Measurements from ENCODE around the gene MARCHF6. TPM values are rescaled to one million over a fixed set of nuclear protein-coding genes. Genes with fewer than 3 reads are reported as not detected.
A peak's percentile ranks its signal among the peaks of the same experiment; 100 is the strongest.
"Not testable (repeated sequence)": the region's sequence is repeated elsewhere in the genome, so short reads cannot be mapped to it uniquely, and the experiment has no call there.

The MARCHF6 gene
- total RNA-seq, 1 donor, result 69.5 TPM

GRCh38 chr5:10307206-10308148 is 46.0 kb upstream of the MARCHF6 start, which contains the start of gene CMBL:
TSS of gene CMBL (minus strand) at chr5:10307902. CDS start at chr5:10290762, 17,140 bp downstream.
- peak within 1 kb of the TSS; percentile 68 for H3K4me3 ChIP-seq (ENCODE audit: low read depth, low read length)
- no peak for TF ChIP-seq CTCF (IDR thresholded peaks at IDR 0.05; ENCODE audit: insufficient read depth, low read depth, low read length)
- DNase-seq (ENCODE audit: low read depth), result peak; percentile 50

GRCh38 chr5:10308844-10309243 is 44.7 kb upstream of the MARCHF6 start:
- DNase-seq (ENCODE audit: low read depth), result no peak
- no peak for TF ChIP-seq CTCF (IDR thresholded peaks at IDR 0.05; ENCODE audit: insufficient read depth, low read depth, low read length)
- H3K4me3 ChIP-seq (ENCODE audit: low read depth, low read length), result no peak overlapping the region

GRCh38 chr5:10310066-10310779 is 43.3 kb upstream of the MARCHF6 start:
- peak; percentile 76 for DNase-seq (ENCODE audit: low read depth)
- H3K4me3 ChIP-seq (ENCODE audit: low read depth, low read length), result no peak overlapping the region
- TF ChIP-seq CTCF (IDR thresholded peaks at IDR 0.05; ENCODE audit: insufficient read depth, low read depth, low read length), result no peak

- DNase-seq (ENCODE audit: low read depth), result not testable (repeated sequence)
Observed at GRCh38 chr5:10310835-10311570, 42.5 kb upstream of the MARCHF6 start.

GRCh38 chr5:10311595-10312425 is 41.7 kb upstream of the MARCHF6 start:
- no peak for TF ChIP-seq CTCF (IDR thresholded peaks at IDR 0.05; ENCODE audit: insufficient read depth, low read depth, low read length)
- H3K4me3 ChIP-seq (ENCODE audit: low read depth, low read length), result no peak overlapping the region
- DNase-seq (ENCODE audit: low read depth), result no peak

More at GRCh38 chr5:10310835-10311570, 42.5 kb upstream of the MARCHF6 start:
- H3K4me3 ChIP-seq (ENCODE audit: low read depth, low read length), result not testable (repeated sequence)

GRCh38 chr5:10315201-10315600 is 38.3 kb upstream of the MARCHF6 start:
- no peak for DNase-seq (ENCODE audit: low read depth)
- TF ChIP-seq CTCF (IDR thresholded peaks at IDR 0.05; ENCODE audit: insufficient read depth, low read depth, low read length), result no peak
- H3K4me3 ChIP-seq (ENCODE audit: low read depth, low read length), result no peak overlapping the region

All from fibroblast of villous mesenchyme (primary cell).